CD14-positive monocyte (primary cell): ENCODE measurements around the gene NPAS2. TPM values are rescaled to one million over a fixed set of nuclear protein-coding genes. Genes with fewer than 3 reads are reported as not detected.

Experiments used
- DNase-seq, 3 donors: peaks; one replicate each; pipeline ENCODE4 v3.0.0-alpha.2; 2011 to 2022
- H2AFZ ChIP-seq: 2 replicates; pipeline ENCODE4 v1.6.0; 2012; ENCODE audit warnings: mild to moderate bottlenecking, low read depth, low read length, inconsistent platforms; ENCODE audit not compliant: insufficient read depth, poor library complexity, severe bottlenecking
- H3K27ac ChIP-seq, 2 donors: 1 replicate in 1 of 2; 2 replicates in 1 of 2; pipeline ENCODE4 v1.5.1; 2012 to 2013; ENCODE audit warnings: low read length in 2 of 2, control low read depth in 1 of 2, inconsistent platforms in 1 of 2, low read depth in 1 of 2, mild to moderate bottlenecking in 1 of 2
- H3K27me3 ChIP-seq, 2 donors: one replicate each; pipeline versions ENCODE4 v1.6.0 to v1.6.1; 2011 to 2013; ENCODE audit warnings: low read length in 2 of 2; ENCODE audit not compliant: control insufficient read depth in 2 of 2, insufficient read depth in 2 of 2
- H3K36me3 ChIP-seq, 2 donors: replicated peaks in 1 of 2; 1 replicate in 1 of 2; 2 replicates in 1 of 2; pipeline versions ENCODE4 v1.5.1 to v1.6.1; 2012 to 2013; ENCODE audit warnings: low read length in 2 of 2, control low read depth in 1 of 2, inconsistent platforms in 1 of 2, mild to moderate bottlenecking in 1 of 2; ENCODE audit not compliant: insufficient read depth in 2 of 2, control insufficient read depth in 1 of 2
- H3K4me1 ChIP-seq, 2 donors: 1 replicate in 1 of 2; 2 replicates in 1 of 2; pipeline versions ENCODE4 v1.5.1 to v1.6.1; 2012 to 2013; ENCODE audit warnings: low read length in 2 of 2, control low read depth in 1 of 2, inconsistent platforms in 1 of 2, mild to moderate bottlenecking in 1 of 2, moderate library complexity in 1 of 2; ENCODE audit not compliant: insufficient read depth in 2 of 2, control insufficient read depth in 1 of 2
- H3K4me2 ChIP-seq: replicated peaks from 2 replicates; pipeline ENCODE3; 2012; ENCODE audit warnings: low read length, moderate library complexity, mild to moderate bottlenecking; ENCODE audit not compliant: poor library complexity, severe bottlenecking; ENCODE audit errors: extremely low read depth
- H3K4me3 ChIP-seq, 3 experiments: fragments of 200-600 bp in 1 of 3; sonication (generic) in 1 of 3; replicated peaks in 1 of 3; 1 replicate in 2 of 3; 2 replicates in 1 of 3; pipeline ENCODE4 v1.5.1; 2011 to 2013; ENCODE audit warnings: low read length in 3 of 3, mild to moderate bottlenecking in 3 of 3, control low read depth in 2 of 3, low read depth in 2 of 3, inconsistent platforms in 1 of 3, moderate library complexity in 1 of 3
- H3K79me2 ChIP-seq: 2 replicates; pipeline ENCODE4 v1.6.0; 2012; ENCODE audit warnings: mild to moderate bottlenecking, control low read depth, inconsistent platforms, low read length, moderate library complexity; ENCODE audit not compliant: insufficient read depth
- H3K9ac ChIP-seq: 2 replicates; pipeline ENCODE4 v1.6.0; 2017; ENCODE audit warnings: low read length, mild to moderate bottlenecking; ENCODE audit not compliant: insufficient read depth, poor library complexity, severe bottlenecking
- H3K9me3 ChIP-seq, 2 donors: replicated peaks in 1 of 2; 1 replicate in 1 of 2; 2 replicates in 1 of 2; pipeline versions ENCODE4 v1.5.1 to v1.6.1; 2012 to 2013; ENCODE audit warnings: low read length in 2 of 2, control low read depth in 1 of 2; ENCODE audit not compliant: control insufficient read depth in 1 of 2, insufficient read depth in 1 of 2
- H4K20me1 ChIP-seq: 2 replicates; pipeline ENCODE4 v1.6.0; 2012; ENCODE audit warnings: mild to moderate bottlenecking, low read length, control low read depth, moderate library complexity; ENCODE audit not compliant: insufficient read depth
- H3K27ac Mint-ChIP-seq, 7 donors: one replicate each; pipeline ENCODE4 v1.8.0; 2020; ENCODE audit warnings: mild to moderate bottlenecking in 7 of 7, mixed read lengths in 7 of 7, moderate library complexity in 6 of 7, inconsistent platforms in 2 of 7
- H3K27me3 Mint-ChIP-seq, 3 donors: one replicate each; pipeline ENCODE4 v1.8.0; 2021 to 2022; ENCODE audit warnings: low read depth in 3 of 3, mild to moderate bottlenecking in 3 of 3, mixed read lengths in 3 of 3, moderate library complexity in 3 of 3, inconsistent platforms in 1 of 3
- H3K36me3 Mint-ChIP-seq, 2 donors: one replicate each; pipeline ENCODE4 v1.8.0; 2020; ENCODE audit warnings: mixed read lengths in 2 of 2, inconsistent platforms in 1 of 2, mild to moderate bottlenecking in 1 of 2
- H3K4me1 Mint-ChIP-seq: one replicate; pipeline ENCODE4 v1.8.0; 2020; ENCODE audit warnings: mild to moderate bottlenecking, mixed read lengths
- H3K4me3 Mint-ChIP-seq, 2 donors: one replicate each; pipeline ENCODE4 v1.8.0; 2020; ENCODE audit warnings: mild to moderate bottlenecking in 2 of 2, mixed read lengths in 2 of 2, moderate library complexity in 1 of 2
- H3K9me3 Mint-ChIP-seq, 7 donors: one replicate each; pipeline ENCODE4 v1.8.0; 2020 to 2022; ENCODE audit warnings: mixed read lengths in 7 of 7, mild to moderate bottlenecking in 6 of 7, moderate library complexity in 6 of 7, inconsistent platforms in 2 of 7
- CTCF ChIP-seq: fragments of 200-600 bp; IDR thresholded peaks from one replicate; pipeline ENCODE4 v1.8.0; 2022; ENCODE audit warnings: antibody characterized with exemption, mild to moderate bottlenecking
- WGBS: methylation state at CpG from one replicate; pipeline ENCODE4 v1.1.5; 2013; ENCODE audit warnings: missing lambda C conversion rate; ENCODE audit not compliant: insufficient coverage; 5-methylcytosine and 5-hydroxymethylcytosine counted together
- intact Hi-C, 2 donors: fragments of 100-400 bp; cut with micrococcal nuclease; formaldehyde crosslinking; loops; one replicate each; pipeline versions ENCODE4 v1.15.0 to v1.15.1; 2023
- polyA plus RNA-seq, 3 donors: library from polyadenylated mRNA; depleted of rRNA in 1 of 3; unstranded in 2 of 3; stranded (reverse) in 1 of 3; fragments of 300-500 nt in 2 of 3; fragments of >200 nt in 1 of 3; fragmentation: Illumina TruSeq in 2 of 3; gene quantifications; 1 replicate in 2 of 3; 2 replicates in 1 of 3; pipeline ENCODE4 v1.2.3, GENCODE V29; 2012 to 2021

NPAS2 gene
- polyA plus RNA-seq, 3 donors, result not detected

- Histone ChIP-seq H3K27me3 (no peaks in the 10 kb centered on the region), H3K79me2 (no peaks in the 10 kb centered on the region), H3K36me3 (no peaks in the 10 kb centered on the region), H4K20me1 (no peaks in the 10 kb centered on the region), H3K4me1 (no peaks in the 10 kb centered on the region), H3K4me3 (no peak overlapping the region), H3K9ac (no peak overlapping the region), H3K27ac (no peak overlapping the region), H3K4me2 (no peak overlapping the region), H3K9me3 (no peaks in the 10 kb centered on the region), H2AFZ (no peak overlapping the region)
- Mint-ChIP-seq H3K36me3 (no peaks in the 10 kb centered on the region), H3K4me3 (no peak overlapping the region), H3K9me3 (peaks cover 0 to 2% (median 0%) of the 10 kb centered on the region in 7 donors), H3K27me3 (peaks cover 3 to 6% (median 4%) of the 10 kb centered on the region in 3 donors), H3K4me1 (no peaks in the 10 kb centered on the region), H3K27ac (no peak overlapping the region)
- no peak for DNase-seq
- WGBS, result 89% methylated on average over 3 of the region's 5 CpGs
- intact Hi-C loops, result no loop called here
- no peak for TF ChIP-seq CTCF
Measured at GRCh38 chr2:100877555-100877954, 57.6 kb downstream of the NPAS2 start.

- Histone ChIP-seq H3K4me2 (no peak overlapping the region), H3K27ac (no peak overlapping the region), H3K27me3 (no peaks in the 10 kb centered on the region), H3K4me1 (no peaks in the 10 kb centered on the region), H3K79me2 (no peaks in the 10 kb centered on the region), H3K36me3 (no peaks in the 10 kb centered on the region), H3K9me3 (no peaks in the 10 kb centered on the region), H4K20me1 (no peaks in the 10 kb centered on the region), H2AFZ (no peak overlapping the region), H3K9ac (no peak overlapping the region), H3K4me3 (no peak overlapping the region)
- Mint-ChIP-seq H3K4me3 (no peak overlapping the region), H3K4me1 (no peaks in the 10 kb centered on the region), H3K9me3 (peaks cover 0 to 2% (median 0%) of the 10 kb centered on the region in 7 donors), H3K27me3 (peaks cover 3 to 5% (median 4%) of the 10 kb centered on the region in 3 donors), H3K27ac (peak overlapping the region in 1 of 7 donors; percentile 2), H3K36me3 (no peaks in the 10 kb centered on the region)
- WGBS, result 92% methylated on average over 10 of the region's 16 CpGs
- intact Hi-C loops, result no loop called here
- no peak for TF ChIP-seq CTCF
- no peak for DNase-seq
Measured at GRCh38 chr2:100878000-100878791, 58.3 kb downstream of the NPAS2 start.
